A549 treated with AZD2906 at 1 μM for 4 hours (cell line): ENCODE results near the gene TMPRSS11A. TPM values are rescaled to one million over a fixed set of nuclear protein-coding genes. Genes with fewer than 3 reads are reported as not detected.

Experiments used
- total RNA-seq: library from RNA; stranded (reverse); fragments of 200-300 nt; extraction: Qiagen RNA extraction; gene quantifications from 5 replicates; pipeline ENCODE4 v1.2.3, GENCODE V29; 2022

The TMPRSS11A gene
- not detected in 5 replicates for total RNA-seq

GRCh38 chr4:67963356-67963755, at the start of gene TMPRSS11A:
Gene TMPRSS11A (minus strand): TSS chr4:67963493. CDS start chr4:67963393, 100 bp downstream.

GRCh38 chr4:67883902-67884301, 79.4 kb downstream of the TMPRSS11A start, which contains the start of gene TMPRSS11D:
Gene TMPRSS11D (minus strand): TSS chr4:67884002. CDS start chr4:67883933, 69 bp downstream.

Other genes with a start within 250 kb of the TMPRSS11A start
- not detected in 5 replicates for gene GNRHR, start 209.1 kb downstream of the TMPRSS11A start, total RNA-seq
- not detected in 5 replicates for gene TMPRSS11D, start 79.5 kb downstream of the TMPRSS11A start, total RNA-seq
- not detected in 5 replicates for gene TMPRSS11F, start 166.4 kb upstream of the TMPRSS11A start, total RNA-seq